M059J (cell line): ENCODE data around the gene OR2V1. TPM values are rescaled to one million over a fixed set of nuclear protein-coding genes. Genes with fewer than 3 reads are reported as not detected.
"Not testable (repeated sequence)": the region's sequence is repeated elsewhere in the genome, so short reads cannot be mapped to it uniquely, and the experiment has no call there.

Experiments used
- DNase-seq: peaks from one replicate; pipeline ENCODE4 v3.0.0-alpha.2; 2012; ENCODE audit warnings: low read depth
- total RNA-seq: library from RNA; depleted of rRNA; stranded (reverse); fragments of >200 nt; shearing (Covaris generic); gene quantifications from 2 replicates; pipeline ENCODE4 v1.2.3, GENCODE V29; 2014; rRNA removed

The OR2V1 gene
- total RNA-seq = not detected in 2 replicates

DNA sequence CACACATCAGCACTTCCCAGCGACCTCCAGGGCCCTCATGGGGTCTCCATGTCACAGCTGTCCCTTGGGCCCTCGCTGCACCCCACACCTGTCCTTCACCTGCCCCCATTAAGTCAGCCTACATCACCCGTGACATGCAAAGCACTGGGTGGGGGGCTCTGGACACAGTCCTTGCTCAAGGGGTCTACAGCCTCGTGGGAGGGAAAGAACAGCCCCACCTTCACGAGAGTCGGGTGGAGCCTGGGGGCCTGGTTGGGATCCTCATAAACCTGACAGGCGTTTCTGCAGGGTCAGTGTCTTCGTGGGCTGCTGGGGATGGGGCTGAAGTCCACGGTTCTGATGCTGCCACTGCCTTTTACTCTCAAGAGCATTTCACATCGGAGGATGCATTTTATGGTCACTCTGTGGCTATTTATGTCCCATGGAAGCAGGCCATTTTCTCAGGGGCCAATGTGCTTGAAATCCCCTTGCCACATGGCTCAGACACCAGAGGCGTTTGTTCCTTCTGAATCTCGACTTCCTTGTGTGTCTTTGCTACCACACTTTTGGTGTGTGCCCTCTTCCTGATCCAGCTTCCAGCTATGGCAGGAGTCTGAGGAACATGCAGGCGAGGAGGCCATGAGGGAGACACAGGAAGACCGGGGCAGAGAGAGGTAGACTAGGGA is at the start of gene OR2V1:
Gene OR2V1 (minus strand): TSS at position 338 of the 665 bp plus-strand sequence. CDS start 5,865 bp downstream, outside the sequence.
- no peak for DNase-seq

GRCh38 chr5:181177559-181177958 is 46.6 kb upstream of the OR2V1 start:
- not testable (repeated sequence) for DNase-seq

DNA sequence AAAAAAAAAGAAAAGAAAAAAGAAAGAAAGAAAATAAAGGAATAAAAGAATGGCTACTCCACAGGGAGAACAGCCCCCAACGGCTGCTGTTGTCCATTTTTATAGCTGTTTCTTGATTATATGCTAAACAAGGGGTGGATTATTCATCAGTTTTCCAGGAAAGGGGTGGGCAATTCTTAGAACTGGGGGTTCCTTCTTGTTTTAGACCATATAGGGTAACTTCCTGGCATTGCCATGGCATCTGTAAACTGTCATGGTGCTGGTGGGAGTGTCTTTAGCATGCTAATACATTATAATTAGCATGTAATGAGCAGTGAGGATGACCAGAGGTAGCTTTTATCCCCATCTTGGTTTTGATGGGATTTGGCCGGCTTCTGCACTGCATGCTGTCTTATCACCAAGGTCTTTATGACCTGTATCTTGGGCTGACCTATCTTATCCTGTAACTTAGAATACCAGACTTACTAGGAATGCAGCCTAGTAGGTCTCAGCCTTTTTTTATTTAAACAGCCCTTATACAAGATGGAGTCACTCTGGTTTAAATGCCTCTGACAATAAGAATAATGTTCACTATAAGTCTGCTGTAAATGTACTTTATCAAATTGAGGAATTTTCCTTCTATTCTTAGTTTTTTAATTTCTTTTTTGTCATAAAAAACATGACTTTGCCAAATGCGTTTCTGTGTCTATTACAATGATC is 45.4 kb upstream of the OR2V1 start:
- DNase-seq = no peak

GRCh38 chr5:181173420-181174342 is 42.7 kb upstream of the OR2V1 start:
- DNase-seq = peak; percentile 54

- DNase-seq = no peak
These were observed 42.1 kb upstream of the OR2V1 start for GRCh38 chr5:181173027-181173419.

DNA sequence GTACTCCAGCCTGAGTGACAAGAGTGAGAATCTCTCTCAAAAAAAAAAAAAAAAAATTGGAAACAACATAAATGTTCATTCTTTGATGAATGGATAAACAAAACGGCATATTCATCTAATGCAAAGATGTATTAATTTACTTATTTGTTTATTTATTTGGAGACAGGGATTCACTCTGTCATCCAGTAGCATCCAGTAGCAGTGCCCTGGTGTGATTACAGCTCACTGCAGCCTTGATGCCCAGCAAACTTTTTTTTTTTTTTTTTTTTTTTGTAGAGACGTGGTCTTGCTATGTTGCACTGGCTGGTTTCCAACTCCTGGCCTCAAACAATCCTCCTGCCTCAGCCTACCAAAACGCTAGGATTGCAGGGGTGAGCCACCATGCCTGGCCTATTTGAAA is 40.8 kb upstream of the OR2V1 start:
- DNase-seq = no peak

GRCh38 chr5:181170996-181171395 is 40.0 kb upstream of the OR2V1 start:
- DNase-seq = peak; percentile 81

DNA sequence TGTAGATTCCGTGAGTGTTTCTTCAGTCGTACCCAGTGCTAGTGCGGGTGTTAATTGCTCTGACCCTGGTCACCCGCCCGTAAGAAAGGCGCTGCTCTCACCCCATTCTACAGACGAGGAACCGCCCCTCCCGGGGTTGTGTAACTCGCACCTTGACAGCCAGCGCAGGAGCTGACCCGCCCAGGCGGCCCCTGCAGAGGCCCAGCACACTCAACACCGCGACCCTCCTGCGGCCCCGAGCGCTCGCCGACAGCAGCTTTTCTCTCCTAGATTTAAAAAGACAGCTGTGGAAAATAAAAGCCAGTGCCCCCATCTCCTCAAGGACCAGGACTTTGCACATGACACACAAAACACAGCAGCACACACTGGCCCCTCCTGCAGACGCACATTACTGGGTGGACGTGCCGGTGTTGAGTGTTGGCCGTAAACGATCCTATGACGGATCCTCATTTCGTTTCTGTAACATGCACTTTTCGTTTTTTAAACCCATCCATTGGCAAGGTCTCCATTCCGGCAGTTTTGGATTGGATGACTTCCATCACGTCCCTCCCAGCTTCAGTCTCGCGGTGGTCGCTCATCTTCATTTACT is 39.4 kb upstream of the OR2V1 start:
- DNase-seq = no peak

- peak; percentile 57 for DNase-seq
These were observed 38.7 kb upstream of the OR2V1 start for GRCh38 chr5:181169459-181170236.

DNA sequence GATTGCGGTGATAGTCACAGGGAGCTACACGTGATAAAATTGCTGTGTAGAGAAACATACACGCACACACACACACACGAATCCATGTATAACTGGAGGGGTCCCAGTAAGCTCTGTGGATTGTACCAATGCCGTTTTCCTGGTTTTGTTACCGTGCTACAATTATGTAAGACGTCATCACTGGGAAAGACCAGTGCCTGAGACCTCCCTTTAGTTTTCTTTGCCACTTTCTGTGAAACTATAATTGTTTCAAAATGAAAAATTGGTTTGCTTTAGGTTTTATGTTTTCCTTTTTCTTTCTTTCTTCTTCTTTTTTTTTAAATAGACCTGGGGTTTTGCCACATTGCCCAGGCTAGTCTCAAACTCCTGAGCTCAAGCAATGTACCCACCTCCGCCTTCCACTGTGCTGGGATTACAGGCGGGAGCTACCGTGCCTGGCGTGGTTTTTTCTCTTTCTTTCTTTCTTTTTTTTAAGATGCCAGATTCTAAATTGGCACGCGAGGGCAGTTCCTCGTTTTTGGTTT is 37.7 kb upstream of the OR2V1 start:
- no peak for DNase-seq

DNA sequence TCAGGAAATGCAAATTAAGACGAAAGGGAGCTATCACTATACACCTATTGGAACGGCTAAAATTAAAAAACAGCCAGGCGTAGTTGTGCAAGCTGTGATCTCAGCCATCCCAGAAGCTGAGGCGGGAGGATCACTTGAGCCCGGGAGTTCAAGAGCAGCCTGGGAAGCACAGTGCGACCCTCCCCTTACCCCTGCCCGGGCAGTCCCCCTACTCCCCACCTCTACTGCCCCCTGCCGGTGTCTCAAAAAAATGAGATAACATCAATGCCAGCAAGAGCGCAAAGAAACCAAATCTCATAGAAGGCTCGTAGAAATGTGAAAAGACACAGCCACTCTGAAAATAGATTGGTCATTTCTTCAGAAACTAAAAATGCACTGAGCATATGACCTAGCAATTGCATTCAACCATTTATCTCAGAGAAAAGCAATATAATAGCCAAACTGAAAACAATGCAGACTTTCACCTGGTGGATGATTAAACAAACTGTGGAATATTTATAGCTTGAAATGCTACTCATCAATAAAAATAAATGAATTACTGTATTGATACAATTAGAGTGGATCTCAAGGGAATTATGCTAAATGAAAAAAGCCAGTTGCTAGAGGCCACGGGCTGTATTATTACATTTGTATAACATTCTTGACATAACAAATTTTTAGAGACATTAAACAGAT is 37.0 kb upstream of the OR2V1 start:
- no peak for DNase-seq

DNA sequence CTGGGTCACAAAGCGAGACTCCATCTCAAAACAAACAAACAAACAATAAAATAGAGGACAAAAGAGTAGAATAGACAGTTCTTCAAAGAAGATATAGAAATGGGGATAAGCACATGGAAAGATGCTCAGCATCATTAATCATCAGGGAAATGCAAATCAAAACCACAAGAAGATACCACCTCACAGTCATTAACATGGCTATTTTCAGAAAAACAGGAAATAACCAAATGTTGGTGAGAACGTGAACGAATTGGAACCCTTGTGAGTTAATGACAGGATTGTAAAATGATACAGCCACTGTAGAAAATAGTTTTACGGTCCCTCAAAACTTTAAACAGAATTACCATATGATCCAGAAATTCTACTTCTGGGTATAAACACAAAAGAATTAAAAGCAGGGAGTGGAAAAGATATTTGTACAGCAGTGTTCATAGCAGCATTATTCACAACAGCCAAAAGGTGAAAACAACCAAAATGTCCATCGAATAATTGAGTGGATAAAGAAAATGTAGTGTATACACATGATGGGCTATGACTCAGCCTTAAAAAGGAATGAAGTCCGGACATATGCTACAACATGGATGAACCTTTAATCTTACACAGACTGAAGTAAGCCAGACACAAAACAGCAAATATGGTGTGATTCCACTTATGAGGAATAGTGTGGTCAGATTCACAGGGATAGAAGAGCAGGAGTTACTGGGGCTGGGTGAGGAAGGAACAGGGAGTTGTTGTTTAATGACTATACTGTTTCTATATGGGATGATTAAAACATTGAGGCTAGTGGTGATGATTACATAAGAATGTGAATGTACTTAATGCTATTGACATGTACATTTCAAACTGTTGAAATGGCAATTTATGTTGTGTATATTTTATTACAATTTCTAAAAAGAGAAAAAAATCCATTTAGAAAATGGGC is 36.1 kb upstream of the OR2V1 start:
- no peak for DNase-seq

- DNase-seq = no peak
These were observed 33.3 kb upstream of the OR2V1 start for GRCh38 chr5:181164076-181164952.

GRCh38 chr5:181163487-181164075 is 32.6 kb upstream of the OR2V1 start:
- no peak for DNase-seq

GRCh38 chr5:181161534-181162175 is 30.7 kb upstream of the OR2V1 start:
- DNase-seq = no peak

DNA sequence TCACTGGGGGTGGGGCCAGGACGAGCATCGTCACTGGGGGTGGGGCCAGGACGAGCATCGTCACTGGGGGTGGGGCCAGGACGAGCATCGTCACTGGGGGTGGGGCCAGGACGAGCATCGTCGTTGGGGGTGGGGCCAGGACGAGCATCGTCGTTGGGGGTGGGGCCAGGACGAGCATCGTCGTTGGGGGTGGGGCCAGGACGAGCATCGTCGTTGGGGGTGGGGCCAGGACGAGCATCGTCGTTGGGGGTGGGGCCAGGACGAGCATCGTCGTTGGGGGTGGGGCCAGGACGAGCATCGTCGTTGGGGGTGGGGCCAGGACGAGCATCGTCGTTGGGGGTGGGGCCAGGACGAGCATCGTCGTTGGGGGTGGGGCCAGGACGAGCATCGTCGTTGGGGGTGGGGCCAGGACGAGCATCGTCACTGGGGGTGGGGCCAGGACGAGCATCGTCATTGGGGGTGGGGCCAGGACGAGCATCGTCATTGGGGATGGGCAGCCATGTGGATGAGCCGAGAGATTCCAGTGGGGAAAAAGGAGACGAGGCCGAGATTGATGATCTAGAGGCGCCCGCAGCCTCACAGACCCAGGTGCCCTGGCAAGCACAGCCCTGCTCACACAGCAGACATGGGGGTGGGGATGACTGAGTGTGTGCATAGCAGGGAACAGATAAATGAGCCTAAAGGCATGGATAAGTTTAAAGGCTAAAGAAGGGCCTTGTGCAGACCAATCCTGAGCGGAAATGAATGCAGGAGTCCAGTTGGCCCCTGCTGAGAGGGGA is 30.0 kb upstream of the OR2V1 start:
- peak; percentile 50 for DNase-seq
